ENCODE results near the gene AVEN.
A peak's percentile ranks its signal among the peaks of the same experiment; 100 is the strongest.

Gene AVEN

GRCh38 chr15:33982516-33982915, 56.5 kb downstream of the AVEN start:
- DNase-seq: no peak

GRCh38 chr15:33980159-33980558, 58.8 kb downstream of the AVEN start:
- DNase-seq: no peak

GRCh38 chr15:33975022-33975565, 63.9 kb downstream of the AVEN start:
- no peak for DNase-seq

- no peak for DNase-seq
Measured at GRCh38 chr15:33971811-33972210, 67.2 kb downstream of the AVEN start.

GRCh38 chr15:33968821-33969220, 70.2 kb downstream of the AVEN start:
- no peak for DNase-seq

- DNase-seq: no peak
Measured at GRCh38 chr15:33968224-33968623, 70.8 kb downstream of the AVEN start, which contains the start of gene CHRM5. TSS of gene CHRM5 (plus strand) at chr15:33968497. CDS start at chr15:34062718, 94,221 bp downstream.

GRCh38 chr15:33964665-33965040, 74.4 kb downstream of the AVEN start:
- DNase-seq: no peak

- DNase-seq: peak; percentile 28
Measured at GRCh38 chr15:33963831-33964664, 75.0 kb downstream of the AVEN start.

- no peak for DNase-seq
Measured at GRCh38 chr15:33960549-33960935, 78.5 kb downstream of the AVEN start.

GRCh38 chr15:33959844-33960548, 79.0 kb downstream of the AVEN start:
- peak; percentile 34 for DNase-seq

GRCh38 chr15:33956397-33956796, 82.6 kb downstream of the AVEN start:
- no peak for DNase-seq

- no peak for DNase-seq
Measured at GRCh38 chr15:33955945-33956344, 83.1 kb downstream of the AVEN start.

GRCh38 chr15:33946152-33946551, 92.9 kb downstream of the AVEN start:
- DNase-seq: no peak

- no peak for DNase-seq
Measured at GRCh38 chr15:33941279-33942063, 97.5 kb downstream of the AVEN start.

- no peak for DNase-seq
Measured at GRCh38 chr15:33934921-33935320, 104.1 kb downstream of the AVEN start.

GRCh38 chr15:33934396-33934795, 104.6 kb downstream of the AVEN start:
- no peak for DNase-seq

GRCh38 chr15:33932734-33933133, 106.3 kb downstream of the AVEN start:
- no peak for DNase-seq

GRCh38 chr15:33926260-33926659, 112.7 kb downstream of the AVEN start:
- no peak for DNase-seq

- no peak for DNase-seq
Measured at GRCh38 chr15:33923446-33923845, 115.6 kb downstream of the AVEN start.

GRCh38 chr15:33915571-33916407, 123.2 kb downstream of the AVEN start:
- DNase-seq: no peak

- no peak for DNase-seq
Measured at GRCh38 chr15:33913459-33913858, 125.5 kb downstream of the AVEN start.

GRCh38 chr15:33912326-33912725, 126.7 kb downstream of the AVEN start:
- no peak for DNase-seq
